Skeletal muscle satellite cell (primary cell): ENCODE results near the gene HIPK4.
"Not testable (repeated sequence)": the region's sequence is repeated elsewhere in the genome, so short reads cannot be mapped to it uniquely, and the experiment has no call there.

Experiments
- H3K27me3 ChIP-seq: 2 replicates; pipeline ENCODE4 v1.7.0; 2013; ENCODE audit warnings: low read length; ENCODE audit not compliant: control insufficient read depth, insufficient read depth
- H3K36me3 ChIP-seq: 2 replicates; pipeline ENCODE4 v1.7.0; 2013; ENCODE audit warnings: mild to moderate bottlenecking, control low read depth, low read length; ENCODE audit not compliant: insufficient read depth
- H3K4me1 ChIP-seq: 2 replicates; pipeline ENCODE4 v1.7.0; 2013; ENCODE audit warnings: low read length; ENCODE audit not compliant: control insufficient read depth, insufficient read depth
- H3K4me2 ChIP-seq: 2 replicates; pipeline ENCODE4 v1.7.0; 2013; ENCODE audit warnings: mild to moderate bottlenecking, low read length
- H3K4me3 ChIP-seq: 2 replicates; pipeline ENCODE4 v1.7.0; 2013; ENCODE audit warnings: low read length
- H3K9ac ChIP-seq: 2 replicates; pipeline ENCODE4 v1.7.0; 2013; ENCODE audit warnings: mild to moderate bottlenecking, low read depth, low read length, moderate library complexity
- H3K9me3 ChIP-seq: replicated peaks from 2 replicates; pipeline ENCODE4 v1.7.0; 2013; ENCODE audit warnings: mild to moderate bottlenecking, control low read depth, low read length

HIPK4 gene

GRCh38 chr19:40383668-40384248 lies 6.2 kb downstream of the HIPK4 start:
- Histone ChIP-seq H3K36me3 (no peaks in the 10 kb centered on the region), H3K9ac (no peak overlapping the region), H3K4me2 (no peak overlapping the region), H3K9me3 (no peaks in the 10 kb centered on the region), H3K4me1 (no peaks in the 10 kb centered on the region), H3K27me3 (peaks cover 2% of the 10 kb centered on the region), H3K4me3 (no peak overlapping the region)

- Histone ChIP-seq H3K4me1 (no peaks in the 10 kb centered on the region), H3K9ac (no peak overlapping the region), H3K27me3 (peaks cover 2% of the 10 kb centered on the region), H3K9me3 (no peaks in the 10 kb centered on the region), H3K4me2 (no peak overlapping the region), H3K4me3 (no peak overlapping the region), H3K36me3 (peaks cover 4% of the 10 kb centered on the region)
Measured at GRCh38 chr19:40381321-40381720, 8.7 kb downstream of the HIPK4 start.

GRCh38 chr19:40380199-40381037 lies 9.6 kb downstream of the HIPK4 start:
- Histone ChIP-seq H3K4me2 (no peak overlapping the region), H3K9ac (no peak overlapping the region), H3K9me3 (no peaks in the 10 kb centered on the region), H3K36me3 (peaks cover 4% of the 10 kb centered on the region), H3K27me3 (peaks cover 2% of the 10 kb centered on the region), H3K4me3 (no peak overlapping the region), H3K4me1 (no peaks in the 10 kb centered on the region)

GRCh38 chr19:40379446-40380198 lies 10.4 kb downstream of the HIPK4 start:
- Histone ChIP-seq H3K4me2 (no peak overlapping the region), H3K4me1 (no peaks in the 10 kb centered on the region), H3K9me3 (no peaks in the 10 kb centered on the region), H3K4me3 (no peak overlapping the region), H3K9ac (no peak overlapping the region), H3K36me3 (peaks cover 4% of the 10 kb centered on the region), H3K27me3 (no peaks in the 10 kb centered on the region)

GRCh38 chr19:40378509-40378908 lies 11.5 kb downstream of the HIPK4 start:
- Histone ChIP-seq H3K9me3 (no peaks in the 10 kb centered on the region), H3K4me2 (no peak overlapping the region), H3K4me1 (no peaks in the 10 kb centered on the region), H3K27me3 (no peaks in the 10 kb centered on the region), H3K36me3 (peaks cover 11% of the 10 kb centered on the region), H3K4me3 (no peak overlapping the region), H3K9ac (no peak overlapping the region)

GRCh38 chr19:40377876-40378385 lies 12.1 kb downstream of the HIPK4 start:
- Histone ChIP-seq H3K4me2 (no peak overlapping the region), H3K4me1 (no peaks in the 10 kb centered on the region), H3K27me3 (no peaks in the 10 kb centered on the region), H3K9ac (no peak overlapping the region), H3K9me3 (no peaks in the 10 kb centered on the region), H3K36me3 (peaks cover 14% of the 10 kb centered on the region), H3K4me3 (no peak overlapping the region)

- H3K9me3 ChIP-seq, result no peaks in the 10 kb centered on the region
- no peak overlapping the region for H3K9ac ChIP-seq
- H3K27me3 ChIP-seq, result no peaks in the 10 kb centered on the region
- H3K4me1 ChIP-seq, result no peaks in the 10 kb centered on the region
- no peak overlapping the region for H3K4me3 ChIP-seq
- H3K4me2 ChIP-seq, result no peak overlapping the region
- H3K36me3 ChIP-seq, result peaks cover 28% of the 10 kb centered on the region
Measured at GRCh38 chr19:40376286-40376862, 13.6 kb downstream of the HIPK4 start.

- no peaks in the 10 kb centered on the region for H3K27me3 ChIP-seq
- H3K9me3 ChIP-seq, result no peaks in the 10 kb centered on the region
- H3K4me3 ChIP-seq, result no peak overlapping the region
- no peak overlapping the region for H3K9ac ChIP-seq
- no peaks in the 10 kb centered on the region for H3K4me1 ChIP-seq
- no peak overlapping the region for H3K4me2 ChIP-seq
- H3K36me3 ChIP-seq, result peaks cover 41% of the 10 kb centered on the region
Measured at GRCh38 chr19:40374084-40374483, 15.9 kb downstream of the HIPK4 start.

- Histone ChIP-seq H3K9me3 (no peaks in the 10 kb centered on the region), H3K4me3 (no peak overlapping the region), H3K4me2 (no peak overlapping the region), H3K27me3 (no peaks in the 10 kb centered on the region), H3K36me3 (peaks cover 45% of the 10 kb centered on the region), H3K9ac (no peak overlapping the region), H3K4me1 (no peaks in the 10 kb centered on the region)
Measured at GRCh38 chr19:40371802-40372122, 18.2 kb downstream of the HIPK4 start.

- H3K27me3 ChIP-seq, result no peaks in the 10 kb centered on the region
- H3K36me3 ChIP-seq, result peaks cover 45% of the 10 kb centered on the region
- H3K9ac ChIP-seq, result no peak overlapping the region
- no peak overlapping the region for H3K4me3 ChIP-seq
- no peaks in the 10 kb centered on the region for H3K4me1 ChIP-seq
- no peak overlapping the region for H3K4me2 ChIP-seq
- H3K9me3 ChIP-seq, result no peaks in the 10 kb centered on the region
Measured at GRCh38 chr19:40370997-40371801, 18.8 kb downstream of the HIPK4 start.

GRCh38 chr19:40370253-40370652 lies 19.7 kb downstream of the HIPK4 start:
- not testable (repeated sequence) for H3K9ac ChIP-seq, H3K9me3 ChIP-seq, H3K4me3 ChIP-seq, H3K4me2 ChIP-seq, H3K27me3 ChIP-seq, H3K4me1 ChIP-seq
- peaks cover 45% of the 10 kb centered on the region for H3K36me3 ChIP-seq
